Hepatocyte (in vitro differentiated cells): ENCODE measurements around the gene LCN12.

Experiments used
- EZH2 ChIP-seq: fragments of 200-600 bp; sonication (generic); IDR thresholded peaks from 2 replicates; pipeline ENCODE4 v1.6.1; 2016; ENCODE audit warnings: antibody characterized with exemption, mild to moderate bottlenecking, borderline replicate concordance
- EZH2phosphoT487 ChIP-seq: fragments of 200-600 bp; sonication (generic); IDR thresholded peaks from one replicate; pipeline ENCODE4 v1.6.1; 2018; ENCODE audit warnings: antibody characterized with exemption, mild to moderate bottlenecking, low read depth, moderate library complexity; ENCODE audit not compliant: unreplicated experiment, severe bottlenecking
- TF ChIP-seq, protein P1 (sequence below): fragments of 200-600 bp; sonication (generic); IDR thresholded peaks from 2 replicates; pipeline ENCODE4 v1.5.1; 2016; ENCODE audit warnings: antibody characterized with exemption, mild to moderate bottlenecking; ENCODE audit not compliant: poor library complexity

DNA sequence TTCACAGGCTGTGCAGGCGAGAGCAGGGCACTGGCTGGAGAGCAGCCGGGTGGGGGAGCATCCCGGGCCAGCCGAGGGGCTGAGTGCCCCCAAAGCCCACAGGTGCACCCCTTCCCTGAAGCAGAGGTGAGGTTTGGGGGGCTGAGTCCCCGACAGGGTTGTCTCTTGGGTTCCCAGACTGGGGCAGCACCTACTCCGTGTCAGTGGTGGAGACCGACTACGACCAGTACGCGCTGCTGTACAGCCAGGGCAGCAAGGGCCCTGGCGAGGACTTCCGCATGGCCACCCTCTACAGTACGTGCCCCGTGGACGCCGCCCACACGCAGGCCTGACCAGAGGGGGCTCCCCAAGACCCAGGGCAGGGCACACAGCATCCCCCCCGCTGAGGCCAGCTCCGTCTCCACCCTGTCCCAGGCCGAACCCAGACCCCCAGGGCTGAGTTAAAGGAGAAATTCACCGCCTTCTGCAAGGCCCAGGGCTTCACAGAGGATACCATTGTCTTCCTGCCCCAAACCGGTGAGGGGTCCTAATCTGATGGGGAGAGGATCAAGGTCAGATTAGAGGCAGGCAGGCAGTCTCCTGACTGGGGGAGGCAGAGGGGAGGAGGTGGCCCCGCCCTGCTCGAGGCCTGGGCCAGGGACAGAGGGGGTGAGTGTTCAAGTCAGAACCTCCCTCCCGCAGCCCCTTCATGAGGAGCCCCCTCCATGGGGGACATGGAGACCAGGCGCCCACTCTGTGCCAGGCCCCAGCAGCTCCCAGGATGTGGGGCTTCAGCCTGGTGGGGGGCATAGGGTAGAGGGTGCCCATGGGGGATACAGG lies 27.9 kb downstream of the LCN12 start:
- TF ChIP-seq EZH2phosphoT487 (no peak), EZH2 (no peak)
- TF ChIP-seq, protein P1, sequence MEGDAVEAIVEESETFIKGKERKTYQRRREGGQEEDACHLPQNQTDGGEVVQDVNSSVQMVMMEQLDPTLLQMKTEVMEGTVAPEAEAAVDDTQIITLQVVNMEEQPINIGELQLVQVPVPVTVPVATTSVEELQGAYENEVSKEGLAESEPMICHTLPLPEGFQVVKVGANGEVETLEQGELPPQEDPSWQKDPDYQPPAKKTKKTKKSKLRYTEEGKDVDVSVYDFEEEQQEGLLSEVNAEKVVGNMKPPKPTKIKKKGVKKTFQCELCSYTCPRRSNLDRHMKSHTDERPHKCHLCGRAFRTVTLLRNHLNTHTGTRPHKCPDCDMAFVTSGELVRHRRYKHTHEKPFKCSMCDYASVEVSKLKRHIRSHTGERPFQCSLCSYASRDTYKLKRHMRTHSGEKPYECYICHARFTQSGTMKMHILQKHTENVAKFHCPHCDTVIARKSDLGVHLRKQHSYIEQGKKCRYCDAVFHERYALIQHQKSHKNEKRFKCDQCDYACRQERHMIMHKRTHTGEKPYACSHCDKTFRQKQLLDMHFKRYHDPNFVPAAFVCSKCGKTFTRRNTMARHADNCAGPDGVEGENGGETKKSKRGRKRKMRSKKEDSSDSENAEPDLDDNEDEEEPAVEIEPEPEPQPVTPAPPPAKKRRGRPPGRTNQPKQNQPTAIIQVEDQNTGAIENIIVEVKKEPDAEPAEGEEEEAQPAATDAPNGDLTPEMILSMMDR: no peak
